ENCODE data around the gene SLC35F1.

- no peak for TF ChIP-seq RFX5 (IDR thresholded peaks at IDR 0.05; ENCODE audit: low read depth, low read length)
- TF ChIP-seq NFIX (CRISPR knock-in tag; IDR thresholded peaks at IDR 0.05; ENCODE audit: low read depth) = no peak
- TF ChIP-seq EZH2 (IDR thresholded peaks at IDR 0.05; ENCODE audit: borderline replicate concordance, low read depth, low read length) = no peak
- TF ChIP-seq HDGF (IDR thresholded peaks at IDR 0.05) = no peak
- TF ChIP-seq ILK (tag; IDR thresholded peaks at IDR 0.05; ENCODE audit: borderline replicate concordance, low read depth) = no peak
- TF ChIP-seq CREB1 (IDR thresholded peaks at IDR 0.05) = no peak
- no peak for TF ChIP-seq CREB1 (CRISPR knock-in tag; IDR thresholded peaks at IDR 0.05)
- TF ChIP-seq STAT5B (CRISPR knock-in tag; IDR thresholded peaks at IDR 0.05) = no peak
- TF ChIP-seq PKNOX1 (IDR thresholded peaks at IDR 0.05) = no peak
- TF ChIP-seq TFAP4 (CRISPR knock-in tag; IDR thresholded peaks at IDR 0.05; ENCODE audit: borderline replicate concordance) = no peak
- no peak for TF ChIP-seq KAT2B (IDR thresholded peaks at IDR 0.05; ENCODE audit: low read depth, low read length)
- no peak for TF ChIP-seq LEF1 (IDR thresholded peaks at IDR 0.05)
- no peak for TF ChIP-seq SP1 (CRISPR knock-in tag; IDR thresholded peaks at IDR 0.05)
Observed at GRCh38 chr6:118280210-118280609, 373.1 kb downstream of the SLC35F1 start.
